Trophoblast cell (in vitro differentiated cells and primary cell): Measurements from ENCODE around the gene CSPG4.
"Not testable (repeated sequence)": the region's sequence is repeated elsewhere in the genome, so short reads cannot be mapped to it uniquely, and the experiment has no call there.

ENCODE experiments used
- DNase-seq, 2 donors: peaks; one replicate each; pipeline ENCODE4 v3.0.0-alpha.2; 2016
- H2AFZ ChIP-seq: 2 replicates; pipeline ENCODE4 v1.6.1; 2013; ENCODE audit warnings: low read length, moderate library complexity, mild to moderate bottlenecking; ENCODE audit not compliant: insufficient read depth, poor library complexity
- H2AK5ac ChIP-seq: 2 replicates; pipeline ENCODE4 v1.6.1; 2013; ENCODE audit warnings: mild to moderate bottlenecking, low read length
- H2BK120ac ChIP-seq: 2 replicates; pipeline ENCODE4 v1.6.1; 2013; ENCODE audit warnings: low read length, mild to moderate bottlenecking, moderate library complexity; ENCODE audit not compliant: insufficient read depth, poor library complexity
- H2BK12ac ChIP-seq: 2 replicates; pipeline ENCODE4 v1.6.1; 2013; ENCODE audit warnings: mild to moderate bottlenecking, low read length, moderate library complexity
- H2BK5ac ChIP-seq: 2 replicates; pipeline ENCODE4 v1.6.1; 2013; ENCODE audit warnings: low read length, low read depth, moderate library complexity, mild to moderate bottlenecking; ENCODE audit not compliant: poor library complexity
- H3K14ac ChIP-seq: 2 replicates; pipeline ENCODE4 v1.6.1; 2013; ENCODE audit warnings: mild to moderate bottlenecking, low read length
- H3K18ac ChIP-seq: 2 replicates; pipeline ENCODE4 v1.6.1; 2013; ENCODE audit warnings: mild to moderate bottlenecking, low read length
- H3K23ac ChIP-seq: 2 replicates; pipeline ENCODE4 v1.6.1; 2013; ENCODE audit warnings: low read length
- H3K27ac ChIP-seq: 2 replicates; pipeline ENCODE4 v1.5.1; 2013; ENCODE audit warnings: low read depth, mild to moderate bottlenecking, inconsistent platforms, low read length, moderate library complexity
- H3K27me3 ChIP-seq: 2 replicates; pipeline ENCODE4 v1.6.1; 2013; ENCODE audit warnings: inconsistent platforms, mild to moderate bottlenecking, low read length, moderate library complexity; ENCODE audit not compliant: insufficient read depth
- H3K36me3 ChIP-seq, 2 experiments: 1 replicate in 1 of 2; 2 replicates in 1 of 2; pipeline ENCODE4 v1.6.1; 2013; ENCODE audit warnings: low read length in 2 of 2, mild to moderate bottlenecking in 2 of 2, moderate library complexity in 1 of 2; ENCODE audit not compliant: insufficient read depth in 2 of 2, control insufficient read depth in 1 of 2
- H3K4ac ChIP-seq: 2 replicates; pipeline ENCODE4 v1.6.1; 2013; ENCODE audit warnings: low read depth, mild to moderate bottlenecking, low read length, moderate library complexity
- H3K4me1 ChIP-seq, 2 experiments: 1 replicate in 1 of 2; 2 replicates in 1 of 2; pipeline ENCODE4 v1.6.1; 2013; ENCODE audit warnings: low read length in 2 of 2, mild to moderate bottlenecking in 2 of 2, moderate library complexity in 1 of 2; ENCODE audit not compliant: insufficient read depth in 2 of 2, control insufficient read depth in 1 of 2
- H3K4me2 ChIP-seq: 2 replicates; pipeline ENCODE4 v1.6.1; 2013; ENCODE audit warnings: inconsistent platforms, mild to moderate bottlenecking, low read length, moderate library complexity
- H3K4me3 ChIP-seq: 2 replicates; pipeline ENCODE4 v1.5.1; 2013; ENCODE audit warnings: mild to moderate bottlenecking, low read depth, low read length, inconsistent platforms
- H3K79me1 ChIP-seq: one replicate; pipeline ENCODE4 v1.6.1; 2013; ENCODE audit warnings: low read length
- H3K79me2 ChIP-seq: 2 replicates; pipeline ENCODE4 v1.6.1; 2013; ENCODE audit warnings: low read length, mild to moderate bottlenecking; ENCODE audit not compliant: control insufficient read depth, insufficient read depth, poor library complexity
- H3K9ac ChIP-seq: 2 replicates; pipeline ENCODE4 v1.6.1; 2013; ENCODE audit warnings: mild to moderate bottlenecking, low read length
- H3K9me3 ChIP-seq: 2 replicates; pipeline ENCODE4 v1.6.1; 2013; ENCODE audit warnings: low read depth, mild to moderate bottlenecking, control low read depth, inconsistent platforms, low read length; ENCODE audit not compliant: insufficient read depth
- H4K12ac ChIP-seq: 2 replicates; pipeline ENCODE4 v1.6.1; 2013; ENCODE audit warnings: low read depth, mild to moderate bottlenecking, low read length, moderate library complexity
- H4K8ac ChIP-seq: 2 replicates; pipeline ENCODE4 v1.6.1; 2013; ENCODE audit warnings: low read depth, mild to moderate bottlenecking, low read length, moderate library complexity
- H4K91ac ChIP-seq: one replicate; pipeline ENCODE4 v1.6.1; 2013; ENCODE audit warnings: low read depth, mild to moderate bottlenecking, low read length, moderate library complexity
- WGBS: extraction: QIAGEN DNeasy Blood & Tissue Kit; methylation state at CpG from one replicate; pipeline ENCODE4 v1.1.7; 2013; ENCODE audit warnings: missing lambda C conversion rate; ENCODE audit not compliant: insufficient read length, insufficient coverage; ENCODE audit errors: extremely low coverage; 5-methylcytosine and 5-hydroxymethylcytosine counted together

The CSPG4 gene

GRCh38 chr15:75704618-75705017 lies 8.0 kb downstream of the CSPG4 start:
- peak overlapping the region; percentile 30 for H2BK12ac ChIP-seq
- no CpG with 5 or more reads among the region's 9 CpGs for WGBS

GRCh38 chr15:75704263-75704615 lies 8.4 kb downstream of the CSPG4 start:
- H2BK120ac ChIP-seq = peak overlapping the region; percentile 46
- no peaks in the 10 kb centered on the region for H3K27me3 ChIP-seq
- H2AK5ac ChIP-seq = no peak overlapping the region
- no peaks in the 10 kb centered on the region for H3K36me3 ChIP-seq
- no peak overlapping the region for H3K23ac ChIP-seq
- no peaks in the 10 kb centered on the region for H3K79me2 ChIP-seq
- H3K9ac ChIP-seq = no peak overlapping the region
- peak overlapping the region; percentile 42 for H4K8ac ChIP-seq
- H3K9me3 ChIP-seq = peaks cover 4% of the 10 kb centered on the region
- no peak overlapping the region for H2AFZ ChIP-seq
- no peak overlapping the region for H4K12ac ChIP-seq
- no peak overlapping the region for H3K14ac ChIP-seq
- H3K4ac ChIP-seq = no peak overlapping the region
- no peak overlapping the region for H3K4me2 ChIP-seq
- H2BK5ac ChIP-seq = peak overlapping the region; percentile 44
- H3K18ac ChIP-seq = no peak overlapping the region
- H4K91ac ChIP-seq = peak overlapping the region; percentile 1
- no peak for DNase-seq
- no peaks in the 10 kb centered on the region for H3K79me1 ChIP-seq
- peak overlapping the region; percentile 30 for H2BK12ac ChIP-seq
- no peak overlapping the region for H3K27ac ChIP-seq
- no peak overlapping the region for H3K4me3 ChIP-seq
- WGBS = no CpG with 5 or more reads among the region's 6 CpGs
- peaks cover 0 to 4% of the 10 kb centered on the region in 2 experiments for H3K4me1 ChIP-seq

More at GRCh38 chr15:75704618-75705017, 8.0 kb downstream of the CSPG4 start:
- no peaks in the 10 kb centered on the region for H3K27me3 ChIP-seq
- H2BK120ac ChIP-seq = peak overlapping the region; percentile 46
- no peaks in the 10 kb centered on the region for H3K79me1 ChIP-seq
- H4K12ac ChIP-seq = no peak overlapping the region
- no peak overlapping the region for H2AK5ac ChIP-seq
- H3K4me1 ChIP-seq = peaks cover 0 to 4% of the 10 kb centered on the region in 2 experiments
- H4K8ac ChIP-seq = no peak overlapping the region
- H2BK5ac ChIP-seq = peak overlapping the region; percentile 44
- H2AFZ ChIP-seq = no peak overlapping the region
- no peaks in the 10 kb centered on the region for H3K36me3 ChIP-seq
- DNase-seq = no peak
- no peaks in the 10 kb centered on the region for H3K79me2 ChIP-seq
- H3K4me3 ChIP-seq = no peak overlapping the region
- no peak overlapping the region for H3K23ac ChIP-seq
- H3K9ac ChIP-seq = no peak overlapping the region
- no peak overlapping the region for H3K4me2 ChIP-seq
- H3K14ac ChIP-seq = no peak overlapping the region
- H3K27ac ChIP-seq = no peak overlapping the region
- peaks cover 4% of the 10 kb centered on the region for H3K9me3 ChIP-seq
- no peak overlapping the region for H3K4ac ChIP-seq
- H4K91ac ChIP-seq = peak overlapping the region; percentile 1
- H3K18ac ChIP-seq = no peak overlapping the region

GRCh38 chr15:75703440-75704262 lies 9.0 kb downstream of the CSPG4 start:
- not testable (repeated sequence) for H3K36me3 ChIP-seq, H4K91ac ChIP-seq, H3K4me3 ChIP-seq, H2AK5ac ChIP-seq, H3K79me1 ChIP-seq, H4K8ac ChIP-seq, H3K23ac ChIP-seq, H3K4me2 ChIP-seq, H4K12ac ChIP-seq, H2BK5ac ChIP-seq, H3K27me3 ChIP-seq, H3K9me3 ChIP-seq, H3K79me2 ChIP-seq, H3K4ac ChIP-seq, H3K4me1 ChIP-seq, H2BK120ac ChIP-seq, H2BK12ac ChIP-seq, H2AFZ ChIP-seq, H3K9ac ChIP-seq, H3K14ac ChIP-seq, H3K18ac ChIP-seq, H3K27ac ChIP-seq, DNase-seq
- no CpG with 5 or more reads among the region's 18 CpGs for WGBS

- WGBS = no CpG with 5 or more reads among the region's 6 CpGs
- H3K9me3 ChIP-seq = peaks cover 4% of the 10 kb centered on the region
- H3K27ac ChIP-seq = no peak overlapping the region
Measured at GRCh38 chr15:75702436-75702835, 10.2 kb downstream of the CSPG4 start.

More at GRCh38 chr15:75702436-75702835, 10.2 kb downstream of the CSPG4 start:
- Histone ChIP-seq H2BK12ac (no peak overlapping the region), H4K91ac (no peak overlapping the region), H2AK5ac (no peak overlapping the region), H3K27me3 (no peaks in the 10 kb centered on the region), H3K4me1 (peaks cover under 1 to 6% of the 10 kb centered on the region in 2 experiments), H3K4me3 (no peak overlapping the region), H3K18ac (no peak overlapping the region), H3K9ac (no peak overlapping the region), H3K14ac (no peak overlapping the region), H2AFZ (no peak overlapping the region), H3K36me3 (no peaks in the 10 kb centered on the region), H2BK5ac (no peak overlapping the region), H3K4ac (no peak overlapping the region), H3K23ac (no peak overlapping the region), H3K79me1 (peaks cover 2% of the 10 kb centered on the region), H2BK120ac (no peak overlapping the region), H3K4me2 (no peak overlapping the region), H4K12ac (no peak overlapping the region), H4K8ac (no peak overlapping the region), H3K79me2 (peaks cover 1% of the 10 kb centered on the region)
- DNase-seq = no peak
